Thoracic aorta (tissue), 2 donors: ENCODE results near the gene ZNF516. TPM values are rescaled to one million over a fixed set of nuclear protein-coding genes. Genes with fewer than 3 reads are reported as not detected.

Experiments used
- ATAC-seq: fragments of 150-250 bp; one replicate; pipeline ENCODE4 v1.8.0; 2017; ENCODE audit warnings: low read depth; ENCODE audit not compliant: insufficient number of reproducible peaks, low FRiP score
- DNase-seq: peaks from one replicate; pipeline ENCODE4 v3.0.0-alpha.2; 2020; ENCODE audit warnings: low spot score
- H3K27ac ChIP-seq, 2 donors: fragments of 200-600 bp; sonication (generic); 1 replicate in 1 of 2; 2 replicates in 1 of 2; pipeline ENCODE4 v1.5.1; 2016; ENCODE audit warnings: mild to moderate bottlenecking in 2 of 2, moderate library complexity in 2 of 2
- H3K27me3 ChIP-seq: fragments of 200-600 bp; sonication (generic); replicated peaks from 2 replicates; pipeline ENCODE4 v1.6.0; 2016; ENCODE audit warnings: mild to moderate bottlenecking; ENCODE audit not compliant: insufficient read depth
- H3K36me3 ChIP-seq: fragments of 200-600 bp; sonication (generic); one replicate; pipeline ENCODE4 v1.5.1; 2016
- H3K4me1 ChIP-seq, 2 donors: fragments of 200-600 bp; sonication (generic); 1 replicate in 1 of 2; 2 replicates in 1 of 2; pipeline versions ENCODE4 v1.5.1 to v1.6.0; 2016; ENCODE audit warnings: low read depth in 2 of 2, mild to moderate bottlenecking in 1 of 2; ENCODE audit not compliant: control insufficient read depth in 1 of 2
- H3K4me3 ChIP-seq: fragments of 200-600 bp; sonication (generic); 2 replicates; pipeline ENCODE4 v1.5.1; 2016; ENCODE audit warnings: mild to moderate bottlenecking
- H3K9me3 ChIP-seq: fragments of 200-600 bp; sonication (generic); 2 replicates; pipeline ENCODE4 v1.5.1; 2016
- CTCF ChIP-seq: fragments of 200-600 bp; sonication (generic); IDR thresholded peaks from one replicate; pipeline ENCODE4 v1.5.1; 2019; ENCODE audit warnings: antibody characterized with exemption
- total RNA-seq, 2 donors: library from RNA; depleted of rRNA; stranded (reverse); fragments of >200 nt; gene quantifications; one replicate each; pipeline versions ENCODE4 v1.1.0 to v1.2.3, GENCODE V29; 2016

Gene ZNF516
- total RNA-seq, 2 donors from 2014 or later: 19.5 to 19.8 TPM

GRCh38 chr18:76422838-76423237 is 72.2 kb downstream of the ZNF516 start:
- DNase-seq (no peak), ATAC-seq (no peak)
- H3K36me3 ChIP-seq: no peaks in the 10 kb centered on the region
- no peaks in the 10 kb centered on the region for H3K27me3 ChIP-seq
- no peak for TF ChIP-seq CTCF
- H3K4me1 ChIP-seq: peaks cover 0 to 4% of the 10 kb centered on the region in 2 donors
- no peak overlapping the region for H3K27ac ChIP-seq
- no peak overlapping the region for H3K4me3 ChIP-seq
- H3K9me3 ChIP-seq: no peaks in the 10 kb centered on the region

DNA sequence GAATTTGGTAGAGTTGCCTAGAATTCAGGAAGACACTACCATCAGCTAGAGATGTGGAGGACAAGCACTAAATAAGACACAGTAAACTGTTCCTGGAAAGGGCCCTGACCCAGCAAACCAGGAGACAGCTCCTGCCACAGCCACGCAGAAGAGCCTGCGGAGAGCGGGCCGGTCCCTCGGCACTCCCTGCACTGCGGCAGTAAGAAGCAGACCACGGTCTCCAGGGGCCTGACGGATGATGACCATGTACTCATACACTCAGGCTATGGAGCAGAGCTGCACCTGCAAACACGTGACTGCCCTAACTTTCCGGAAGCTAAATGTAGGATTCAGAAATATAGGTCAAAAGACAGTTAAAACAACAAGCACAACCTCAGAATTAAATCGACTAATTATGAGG is 72.9 kb downstream of the ZNF516 start:
- no peaks in the 10 kb centered on the region for H3K9me3 ChIP-seq
- peaks cover 0 to 4% of the 10 kb centered on the region in 2 donors for H3K4me1 ChIP-seq
- H3K4me3 ChIP-seq: no peak overlapping the region
- TF ChIP-seq CTCF: no peak
- H3K36me3 ChIP-seq: no peaks in the 10 kb centered on the region
- H3K27ac ChIP-seq: no peak overlapping the region
- H3K27me3 ChIP-seq: no peaks in the 10 kb centered on the region
- ATAC-seq: no peak
- no peak for DNase-seq

DNA sequence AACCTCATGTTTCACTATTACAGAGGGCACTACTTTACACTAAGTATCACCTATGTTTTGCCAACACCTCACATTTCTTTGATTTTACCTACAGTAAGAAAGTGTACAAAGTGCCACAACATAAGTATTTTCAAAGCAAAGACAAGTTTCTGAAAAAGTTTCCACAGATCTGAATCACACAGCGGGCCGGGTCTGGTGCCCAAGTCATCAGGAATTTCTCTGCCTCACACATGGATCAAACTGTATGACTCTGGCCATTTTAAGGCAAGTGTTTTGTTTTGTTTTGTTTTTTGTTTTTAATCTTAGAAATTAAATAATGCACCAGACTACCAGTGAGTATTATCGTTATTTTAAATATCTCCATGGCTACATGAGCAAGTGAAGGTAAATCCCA is 73.4 kb downstream of the ZNF516 start:
- no peaks in the 10 kb centered on the region for H3K36me3 ChIP-seq
- no peak for TF ChIP-seq CTCF
- H3K4me1 ChIP-seq: peaks cover 0 to 4% of the 10 kb centered on the region in 2 donors
- ATAC-seq (no peak), DNase-seq (no peak)
- no peaks in the 10 kb centered on the region for H3K9me3 ChIP-seq
- H3K4me3 ChIP-seq: no peak overlapping the region
- H3K27ac ChIP-seq: no peak overlapping the region
- H3K27me3 ChIP-seq: no peaks in the 10 kb centered on the region

- no peak overlapping the region for H3K4me3 ChIP-seq
- H3K27me3 ChIP-seq: no peaks in the 10 kb centered on the region
- TF ChIP-seq CTCF: no peak
- H3K4me1 ChIP-seq: peaks cover 0 to 4% of the 10 kb centered on the region in 2 donors
- H3K9me3 ChIP-seq: no peaks in the 10 kb centered on the region
- no peak overlapping the region for H3K27ac ChIP-seq
- H3K36me3 ChIP-seq: no peaks in the 10 kb centered on the region
- no peak for ATAC-seq
- no peak for DNase-seq
Observed at GRCh38 chr18:76420898-76421684, 74.0 kb downstream of the ZNF516 start.

- no peak overlapping the region for H3K27ac ChIP-seq
- DNase-seq (no peak), ATAC-seq (no peak)
- TF ChIP-seq CTCF: no peak
- no peaks in the 10 kb centered on the region for H3K9me3 ChIP-seq
- peaks cover 0 to 4% of the 10 kb centered on the region in 2 donors for H3K4me1 ChIP-seq
- no peaks in the 10 kb centered on the region for H3K27me3 ChIP-seq
- H3K36me3 ChIP-seq: no peaks in the 10 kb centered on the region
- H3K4me3 ChIP-seq: no peak overlapping the region
Observed at GRCh38 chr18:76419811-76420210, 75.2 kb downstream of the ZNF516 start.
